Midbrain (tissue), 1 donor: ENCODE data around the gene ASAP2.

ENCODE experiments used
- DNase-seq: peaks from one replicate; lab custom pipeline; 2025; lab: John Stamatoyannopoulos, UW

The ASAP2 gene

GRCh38 chr2:9403924-9404323, 197.3 kb downstream of the ASAP2 start:
- DNase-seq, result no peak

DNA sequence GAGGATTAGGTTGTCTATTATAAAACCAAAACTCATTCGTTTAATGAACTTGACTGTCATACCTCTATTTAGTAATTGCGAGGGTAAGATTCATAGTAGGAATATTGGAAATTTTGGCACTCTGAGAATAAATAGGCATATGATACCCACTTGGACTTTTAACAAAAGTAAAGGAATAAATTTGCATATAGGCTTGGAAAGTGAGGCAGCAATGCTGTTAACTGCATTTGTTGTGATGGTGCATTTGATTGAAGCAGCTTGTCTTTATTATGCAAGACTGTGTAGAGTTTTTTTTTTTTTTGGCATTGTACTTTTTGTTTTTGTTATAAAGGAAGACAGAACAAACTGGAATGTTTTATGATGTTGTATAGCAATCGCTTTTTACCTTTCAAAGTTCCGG, 197.8 kb downstream of the ASAP2 start:
- DNase-seq, result no peak

- DNase-seq, result no peak
These were observed 199.0 kb downstream of the ASAP2 start for GRCh38 chr2:9405636-9406035.

DNA sequence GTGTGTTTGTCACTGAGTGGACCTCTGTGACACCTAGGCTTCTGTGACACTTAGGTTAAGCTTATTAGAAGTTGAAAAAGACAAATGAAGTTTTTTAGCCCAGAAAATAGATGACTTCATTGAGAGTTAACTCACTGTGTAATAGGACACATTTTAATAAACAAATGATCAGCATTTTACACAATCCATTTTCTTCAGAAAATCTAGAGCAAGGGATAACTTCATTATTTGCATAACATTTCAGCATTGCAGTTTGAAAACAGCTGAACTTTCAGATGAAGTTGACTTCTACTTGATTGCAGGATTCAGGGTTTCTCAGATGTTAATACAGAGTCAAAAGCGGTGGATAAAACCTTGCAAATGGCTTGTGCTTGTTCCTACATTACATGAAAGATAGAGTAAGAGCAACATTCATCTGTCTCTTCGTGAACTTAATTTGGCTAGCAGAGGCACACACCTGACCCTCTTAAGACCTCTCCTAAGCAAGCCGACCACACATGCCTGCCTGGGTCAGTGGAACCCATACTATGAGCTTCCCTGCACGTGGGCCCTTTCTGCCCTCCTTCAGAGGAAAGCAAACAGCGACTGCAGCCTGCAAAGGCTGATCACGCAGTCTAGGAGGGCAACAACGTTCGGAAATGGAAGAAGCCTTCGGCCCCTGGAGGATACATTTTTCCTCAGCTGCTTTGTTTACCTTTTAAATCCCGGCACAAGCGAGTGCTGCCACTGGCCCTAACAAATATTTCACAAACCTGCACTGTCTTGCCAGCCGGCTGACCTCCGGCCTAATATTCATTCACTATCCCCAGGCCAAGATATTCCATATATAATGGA, 200.1 kb downstream of the ASAP2 start:
- no peak for DNase-seq

DNA sequence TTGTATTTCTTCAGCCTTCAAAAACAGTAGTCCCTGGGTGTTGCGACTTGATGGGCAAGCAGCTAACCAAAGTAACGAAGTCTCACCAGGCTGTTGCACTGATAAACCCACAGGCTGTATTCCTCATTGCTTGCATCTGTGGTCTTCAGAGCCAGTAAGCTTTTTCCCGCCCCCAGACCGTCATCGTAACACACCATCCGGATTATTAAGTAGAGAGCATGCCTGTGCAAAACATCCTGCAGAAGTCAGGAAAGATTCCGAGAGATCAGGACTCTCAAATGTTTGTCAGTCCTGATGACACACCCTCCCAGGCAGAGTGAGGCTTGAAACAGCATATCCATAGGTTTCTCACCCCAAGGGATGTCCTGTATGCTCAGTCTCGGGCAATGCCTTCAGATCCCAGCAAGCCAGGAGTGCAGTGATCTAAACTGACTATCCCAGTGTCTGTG, 200.8 kb downstream of the ASAP2 start:
- no peak for DNase-seq

GRCh38 chr2:9408641-9409151, 202.1 kb downstream of the ASAP2 start:
- DNase-seq, result no peak

DNA sequence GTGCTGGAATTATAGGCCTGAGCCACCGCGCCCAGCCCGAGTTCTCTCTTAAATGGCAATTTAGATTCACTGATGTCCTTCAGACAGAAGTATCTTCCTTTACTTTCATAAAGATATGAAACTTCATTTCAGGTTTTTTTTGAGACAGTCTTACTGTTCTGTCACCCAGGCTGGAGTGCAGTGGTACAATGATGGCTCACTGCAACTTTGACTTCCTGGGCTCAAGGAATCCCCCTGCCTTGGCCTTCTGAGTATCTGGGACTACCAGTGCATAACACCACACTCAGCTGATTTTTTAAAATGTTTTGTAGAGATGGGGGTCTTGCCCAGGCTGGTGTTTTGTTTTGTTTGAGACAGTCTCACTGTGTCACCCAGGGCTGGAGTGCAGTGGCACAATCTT, 203.5 kb downstream of the ASAP2 start:
- no peak for DNase-seq

- DNase-seq, result no peak
These were observed 206.2 kb downstream of the ASAP2 start for GRCh38 chr2:9412781-9413180.

- no peak for DNase-seq
These were observed 209.0 kb downstream of the ASAP2 start for GRCh38 chr2:9415516-9416169.

GRCh38 chr2:9416267-9416961, 209.8 kb downstream of the ASAP2 start:
- no peak for DNase-seq

- DNase-seq, result no peak
These were observed 210.3 kb downstream of the ASAP2 start for GRCh38 chr2:9416962-9417316.

DNA sequence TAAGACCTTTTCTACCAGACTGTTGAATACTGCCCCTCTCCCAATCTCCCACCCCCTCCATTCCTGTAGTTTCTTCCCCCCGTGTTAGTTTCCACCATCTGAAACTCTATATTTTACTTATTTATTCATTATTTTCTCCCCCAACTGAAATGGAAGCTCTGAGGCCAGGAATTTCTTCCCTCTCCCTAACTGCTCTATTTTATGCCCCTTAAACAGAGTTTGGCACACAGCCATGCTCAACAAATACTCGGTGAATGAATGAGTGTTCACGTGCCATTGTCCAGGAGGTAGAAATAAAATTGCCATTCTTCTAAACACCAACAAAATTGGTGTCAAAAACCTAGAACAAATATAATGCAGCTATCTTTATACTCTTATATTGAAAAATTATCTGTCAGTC, 211.1 kb downstream of the ASAP2 start:
- no peak for DNase-seq

DNA sequence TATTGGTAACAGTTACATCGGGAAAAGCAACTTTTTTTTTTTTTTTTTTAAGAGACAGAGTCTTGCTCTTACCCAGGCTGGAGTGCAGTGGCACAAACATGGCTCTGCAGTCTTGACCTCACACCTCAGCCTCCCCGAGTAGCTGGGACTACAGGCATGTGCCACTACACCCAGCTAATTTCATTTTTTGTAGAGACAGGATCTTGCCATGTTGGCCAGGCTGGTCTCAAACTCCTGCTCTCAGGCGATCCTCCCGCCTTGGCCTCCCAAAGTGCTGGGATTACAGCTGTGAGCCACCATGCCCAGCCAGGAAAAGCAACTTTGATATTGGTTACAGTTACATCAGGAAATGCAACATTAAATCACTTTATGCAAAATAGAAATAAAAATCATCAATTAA, 212.1 kb downstream of the ASAP2 start:
- DNase-seq, result no peak

- DNase-seq, result no peak
These were observed 212.9 kb downstream of the ASAP2 start for GRCh38 chr2:9419541-9419940.

- no peak for DNase-seq
These were observed 213.9 kb downstream of the ASAP2 start for GRCh38 chr2:9420495-9420894.

DNA sequence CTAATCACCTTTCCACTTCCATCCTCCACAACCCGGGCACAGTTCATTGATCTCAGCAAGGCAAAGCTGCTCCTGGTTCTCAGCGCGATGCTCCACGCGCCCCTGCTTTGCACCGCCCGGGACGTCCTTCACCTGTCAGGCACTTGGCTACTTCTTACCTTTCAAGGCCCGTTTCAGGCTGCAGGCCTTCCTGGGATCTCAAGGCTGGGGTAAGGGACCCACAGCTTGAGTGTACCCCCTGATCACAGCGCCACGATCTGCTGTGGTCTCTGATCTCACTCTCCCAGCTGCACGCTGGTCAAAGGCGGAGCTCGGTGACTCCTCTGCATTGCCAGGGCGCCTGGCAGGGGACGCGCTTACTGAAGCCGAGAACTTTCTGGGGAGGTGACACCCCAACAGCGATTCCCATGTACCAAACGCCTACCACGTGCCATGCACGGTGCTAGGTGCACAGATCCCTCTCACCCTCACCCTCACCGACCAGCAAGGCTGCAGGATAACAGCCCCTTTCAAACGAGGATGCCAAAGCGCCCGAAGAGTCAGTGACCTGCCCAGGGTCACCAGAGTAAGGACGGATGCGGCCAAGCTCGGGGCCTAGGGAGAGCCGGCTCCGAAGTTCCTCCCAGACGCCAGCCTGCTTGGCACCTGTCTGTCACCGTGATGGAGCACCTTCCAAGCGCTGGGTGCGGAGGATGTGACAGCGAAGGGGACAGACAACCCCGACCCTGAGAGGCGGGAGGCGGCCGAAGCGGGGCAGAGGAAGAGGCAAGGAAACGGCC, 215.9 kb downstream of the ASAP2 start:
- peak; percentile 37 for DNase-seq

DNA sequence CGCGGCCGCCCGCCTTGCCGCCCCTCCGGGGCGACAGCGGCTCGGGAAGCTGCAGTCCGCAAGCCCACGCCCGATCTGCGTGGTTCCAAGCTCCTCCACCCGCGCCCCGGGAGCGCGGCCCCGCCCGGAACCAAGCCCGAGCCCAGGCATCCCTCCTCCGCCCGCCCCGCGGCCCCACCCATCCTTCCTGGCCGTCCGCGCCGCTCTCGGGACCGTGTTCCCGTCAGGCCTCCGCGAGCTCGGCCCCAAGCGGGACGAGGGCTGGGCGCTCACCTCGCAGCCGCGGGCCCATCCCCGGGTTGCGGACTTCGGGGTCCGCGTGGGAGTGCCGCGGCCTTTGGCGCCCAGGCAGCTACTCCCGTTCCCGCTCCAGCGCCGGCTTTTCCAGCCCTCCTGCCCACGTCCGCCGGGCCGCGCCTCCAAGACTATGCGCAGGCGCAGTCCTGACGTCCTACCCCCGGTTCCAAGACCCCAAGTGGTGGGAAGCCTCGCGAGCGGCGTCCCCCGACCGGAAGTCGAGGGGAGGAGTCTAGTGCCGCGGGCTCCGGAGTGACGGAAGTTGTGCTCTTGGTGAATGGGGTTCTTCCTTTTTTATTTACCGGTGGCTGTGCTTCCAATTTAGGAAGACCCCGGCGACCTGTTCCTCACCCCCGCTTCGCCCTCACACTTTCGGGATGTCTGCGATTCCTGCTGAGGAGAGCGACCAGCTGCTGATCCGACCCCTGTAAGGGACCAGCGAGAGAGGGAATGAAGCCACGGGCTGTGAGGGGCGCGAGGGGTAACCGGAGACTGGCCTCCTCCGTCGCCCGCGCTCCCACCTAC, 216.7 kb downstream of the ASAP2 start, which contains the start of the genes CPSF3 and ITGB1BP1:
CPSF3 (plus strand) TSS at position 555 of the 822 bp plus-strand sequence; CDS start at position 675, 120 bp downstream.
ITGB1BP1 (minus strand) TSS at position 429 of the 822 bp plus-strand sequence. CDS start 4,831 bp downstream, outside the sequence.
- DNase-seq, result peak; percentile 97

DNA sequence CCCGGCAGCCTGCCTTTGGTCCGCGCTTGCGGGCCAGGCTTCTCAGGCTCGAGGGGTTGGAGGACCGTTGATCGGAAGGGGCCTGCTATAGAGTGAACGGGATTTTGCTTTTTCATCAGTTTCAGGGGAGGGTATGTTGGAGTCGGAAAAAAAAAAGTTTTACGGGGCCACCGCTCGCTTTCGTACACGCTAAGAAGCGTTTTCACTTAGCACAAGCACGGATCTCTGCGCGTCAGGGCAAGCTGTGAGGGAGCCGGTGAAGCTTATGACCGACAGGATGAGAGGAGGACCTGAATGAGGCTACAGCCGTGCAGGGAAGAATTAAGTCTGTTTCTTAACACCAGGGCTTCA, 217.3 kb downstream of the ASAP2 start:
- peak; percentile 23 for DNase-seq

DNA sequence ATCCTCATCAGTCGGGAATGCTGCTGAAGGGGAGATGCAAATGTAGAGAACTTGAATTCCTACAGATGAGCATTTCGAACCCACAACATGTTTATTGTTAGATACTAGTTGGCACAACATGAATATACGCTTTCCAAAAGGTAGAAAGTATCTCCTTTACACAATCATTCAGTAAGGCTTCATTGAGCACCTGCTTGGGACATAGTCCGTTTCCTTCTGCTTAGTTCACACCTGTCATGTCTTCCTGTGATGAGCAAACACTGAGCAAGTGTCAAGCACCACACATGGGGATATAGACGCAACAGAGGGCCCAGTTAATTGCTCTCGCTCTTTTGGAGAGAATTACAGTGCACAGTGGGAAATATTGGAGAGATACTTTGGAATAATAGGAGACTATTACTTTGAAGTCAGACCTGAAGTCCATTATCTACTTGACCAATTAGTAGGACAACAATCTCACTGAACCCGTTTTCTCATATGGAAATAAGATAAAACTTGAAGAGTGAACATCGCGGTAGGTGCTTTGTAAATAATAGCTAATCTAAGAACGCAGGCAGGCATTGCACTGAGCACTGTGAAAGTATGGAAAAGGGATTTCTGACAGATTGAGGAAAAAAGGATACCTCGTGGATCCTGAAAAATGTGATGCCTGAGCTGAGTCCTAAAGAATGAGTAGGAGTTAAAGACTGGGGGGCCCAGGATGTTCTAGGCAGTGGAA, 218.0 kb downstream of the ASAP2 start:
- DNase-seq, result no peak

DNA sequence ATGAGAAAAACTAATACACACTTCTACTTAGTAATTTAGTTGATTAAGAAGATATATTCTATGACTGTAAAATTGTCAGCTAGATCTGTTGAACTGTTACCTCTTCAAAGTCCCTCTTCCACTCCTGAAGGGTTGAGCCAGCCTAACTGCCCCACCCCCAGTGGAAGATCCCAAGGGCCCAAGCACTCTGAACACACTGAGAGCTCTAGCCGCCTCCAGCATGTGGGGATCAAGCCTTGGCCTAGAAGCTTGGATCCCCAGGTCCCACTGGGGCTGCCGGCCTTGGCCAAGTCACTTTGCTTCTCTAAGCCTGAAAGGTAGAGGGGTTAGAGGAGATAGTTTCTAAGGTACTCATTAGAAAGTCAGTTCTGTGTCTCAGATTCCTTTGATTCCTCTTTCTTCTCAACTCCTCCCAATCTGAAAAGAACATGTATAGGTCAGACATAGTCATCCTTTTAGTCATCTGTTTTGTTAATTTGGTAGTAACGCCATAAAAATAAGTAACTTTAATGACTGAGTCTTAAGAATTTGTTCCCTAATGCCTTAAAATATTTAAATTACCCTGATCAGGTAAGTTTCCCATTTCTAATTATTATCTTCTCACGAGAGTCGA, 222.5 kb downstream of the ASAP2 start:
- no peak for DNase-seq
